ENCODE measurements around the gene PHPT1.
A peak's percentile ranks its signal among the peaks of the same experiment; 100 is the strongest.

The PHPT1 gene

GRCh38 chr9:136854842-136855460 is 5.7 kb downstream of the PHPT1 start:
- no peak overlapping the region for H3K4me3 Mint-ChIP-seq
- CTCF ChIA-PET, result interaction anchor here (1.8 kb wide), 1 partner anchor 13 kb away, joined by 4 read pairs; the partner anchor contains the start of gene AJM1
- DNase-seq, result no peak
- no peak overlapping the region for H3K27ac Mint-ChIP-seq
- no peaks in the 10 kb centered on the region for H3K9me3 Mint-ChIP-seq
- peaks cover 4% of the 10 kb centered on the region for H3K4me1 Mint-ChIP-seq
- no peaks in the 10 kb centered on the region for H3K36me3 Mint-ChIP-seq
- H3K27me3 Mint-ChIP-seq, result no peaks in the 10 kb centered on the region

- Mint-ChIP-seq H3K9me3 (no peaks in the 10 kb centered on the region), H3K4me1 (no peaks in the 10 kb centered on the region), H3K27me3 (no peaks in the 10 kb centered on the region), H3K36me3 (peaks cover 3% of the 10 kb centered on the region), H3K27ac (no peak overlapping the region), H3K4me3 (no peak overlapping the region)
- DNase-seq, result no peak
- CTCF ChIA-PET, result interaction anchor here (1.8 kb wide), 1 partner anchor 13 kb away, joined by 4 read pairs; the partner anchor contains the start of gene AJM1
Observed at GRCh38 chr9:136855461-136856078, 6.4 kb downstream of the PHPT1 start.

GRCh38 chr9:136856079-136856476 is 6.9 kb downstream of the PHPT1 start:
- CTCF ChIA-PET, result no interaction called here
- H3K9me3 Mint-ChIP-seq, result no peaks in the 10 kb centered on the region

DNA sequence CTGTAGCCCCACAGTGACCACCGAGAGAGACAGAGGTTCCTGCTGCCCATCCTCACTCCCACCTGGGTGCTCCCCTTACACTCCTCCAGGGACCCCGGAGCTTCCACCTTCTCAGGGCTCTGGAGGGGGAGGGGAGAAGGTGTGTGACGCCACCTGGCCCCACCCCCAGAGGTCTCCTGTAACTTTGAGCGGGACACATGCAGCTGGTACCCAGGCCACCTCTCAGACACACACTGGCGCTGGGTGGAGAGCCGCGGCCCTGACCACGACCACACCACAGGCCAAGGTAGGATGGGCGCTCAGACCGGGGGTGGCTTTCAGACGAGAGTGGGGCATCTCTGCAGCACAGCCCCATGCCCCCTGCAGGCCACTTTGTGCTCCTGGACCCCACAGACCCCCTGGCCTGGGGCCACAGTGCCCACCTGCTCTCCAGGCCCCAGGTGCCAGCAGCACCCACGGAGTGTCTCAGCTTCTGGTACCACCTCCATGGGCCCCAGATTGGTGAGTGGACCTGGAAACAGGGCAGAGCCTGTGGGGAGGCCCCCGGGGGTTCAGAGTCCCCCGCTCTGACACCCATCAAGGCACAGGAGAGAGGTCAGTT is 7.4 kb downstream of the PHPT1 start:
- H3K4me3 Mint-ChIP-seq, result no peak overlapping the region
- DNase-seq, result no peak

More at GRCh38 chr9:136856079-136856476, 6.9 kb downstream of the PHPT1 start:
- no peaks in the 10 kb centered on the region for H3K27me3 Mint-ChIP-seq
- no peak for DNase-seq
- no peak overlapping the region for H3K4me3 Mint-ChIP-seq
- H3K4me1 Mint-ChIP-seq, result no peaks in the 10 kb centered on the region
- H3K27ac Mint-ChIP-seq, result no peak overlapping the region
- peaks cover 3% of the 10 kb centered on the region for H3K36me3 Mint-ChIP-seq

GRCh38 chr9:136857166-136857565 is 8.0 kb downstream of the PHPT1 start:
- no peak overlapping the region for H3K27ac Mint-ChIP-seq
- no peaks in the 10 kb centered on the region for H3K4me1 Mint-ChIP-seq
- no peak for DNase-seq
- H3K27me3 Mint-ChIP-seq, result no peaks in the 10 kb centered on the region
- no peaks in the 10 kb centered on the region for H3K9me3 Mint-ChIP-seq
- H3K36me3 Mint-ChIP-seq, result peaks cover 3% of the 10 kb centered on the region
- CTCF ChIA-PET, result no interaction called here
- no peak overlapping the region for H3K4me3 Mint-ChIP-seq

More for the DNA sequence above, 7.4 kb downstream of the PHPT1 start:
- CTCF ChIA-PET, result no interaction called here
- Mint-ChIP-seq H3K9me3 (no peaks in the 10 kb centered on the region), H3K27me3 (no peaks in the 10 kb centered on the region), H3K4me1 (no peaks in the 10 kb centered on the region), H3K27ac (no peak overlapping the region), H3K36me3 (peaks cover 3% of the 10 kb centered on the region)

- Mint-ChIP-seq H3K36me3 (peaks cover 5% of the 10 kb centered on the region), H3K27ac (no peak overlapping the region), H3K27me3 (no peaks in the 10 kb centered on the region), H3K9me3 (no peaks in the 10 kb centered on the region), H3K4me1 (no peaks in the 10 kb centered on the region), H3K4me3 (no peak overlapping the region)
- DNase-seq, result no peak
- CTCF ChIA-PET, result no interaction called here
Observed at GRCh38 chr9:136857581-136858412, 8.6 kb downstream of the PHPT1 start.

GRCh38 chr9:136858452-136858843 is 9.2 kb downstream of the PHPT1 start:
- Mint-ChIP-seq H3K4me3 (no peak overlapping the region), H3K9me3 (no peaks in the 10 kb centered on the region), H3K27ac (no peak overlapping the region), H3K36me3 (peaks cover 11% of the 10 kb centered on the region), H3K4me1 (no peaks in the 10 kb centered on the region), H3K27me3 (no peaks in the 10 kb centered on the region)
- CTCF ChIA-PET, result no interaction called here
- no peak for DNase-seq

GRCh38 chr9:136858844-136859757 is 9.9 kb downstream of the PHPT1 start:
- H3K9me3 Mint-ChIP-seq, result no peaks in the 10 kb centered on the region
- H3K36me3 Mint-ChIP-seq, result peaks cover 15% of the 10 kb centered on the region
- H3K27me3 Mint-ChIP-seq, result no peaks in the 10 kb centered on the region
- no peak overlapping the region for H3K4me3 Mint-ChIP-seq
- peaks cover 4% of the 10 kb centered on the region for H3K4me1 Mint-ChIP-seq
- DNase-seq, result no peak
- CTCF ChIA-PET, result no interaction called here
- H3K27ac Mint-ChIP-seq, result no peak overlapping the region

- Mint-ChIP-seq H3K27me3 (no peaks in the 10 kb centered on the region), H3K4me3 (no peak overlapping the region), H3K27ac (peak overlapping the region; percentile 33), H3K9me3 (no peaks in the 10 kb centered on the region), H3K4me1 (peaks cover 16% of the 10 kb centered on the region), H3K36me3 (peaks cover 20% of the 10 kb centered on the region)
- no peak for DNase-seq
- CTCF ChIA-PET, result interaction anchor here (1.1 kb wide), 1 partner anchor 21 kb away, joined by 3 read pairs; no protein-coding TSS in a partner anchor
Observed at GRCh38 chr9:136860529-136860928, 11.3 kb downstream of the PHPT1 start.

- H3K9me3 Mint-ChIP-seq, result no peaks in the 10 kb centered on the region
- H3K36me3 Mint-ChIP-seq, result peaks cover 21% of the 10 kb centered on the region
- DNase-seq, result no peak
- no peaks in the 10 kb centered on the region for H3K27me3 Mint-ChIP-seq
- H3K27ac Mint-ChIP-seq, result no peak overlapping the region
- H3K4me3 Mint-ChIP-seq, result no peak overlapping the region
- CTCF ChIA-PET, result interaction anchor here (1.1 kb wide), 1 partner anchor 20 kb away, joined by 3 read pairs; no protein-coding TSS in a partner anchor
- H3K4me1 Mint-ChIP-seq, result peaks cover 16% of the 10 kb centered on the region
Observed at GRCh38 chr9:136860933-136861873, 12.0 kb downstream of the PHPT1 start.

GRCh38 chr9:136861874-136862457 is 12.8 kb downstream of the PHPT1 start:
- no peak overlapping the region for H3K27ac Mint-ChIP-seq
- H3K36me3 Mint-ChIP-seq, result peaks cover 21% of the 10 kb centered on the region
- CTCF ChIA-PET, result no interaction called here
- H3K27me3 Mint-ChIP-seq, result no peaks in the 10 kb centered on the region
- H3K9me3 Mint-ChIP-seq, result no peaks in the 10 kb centered on the region
- peaks cover 16% of the 10 kb centered on the region for H3K4me1 Mint-ChIP-seq
- DNase-seq, result no peak
- H3K4me3 Mint-ChIP-seq, result no peak overlapping the region

DNA sequence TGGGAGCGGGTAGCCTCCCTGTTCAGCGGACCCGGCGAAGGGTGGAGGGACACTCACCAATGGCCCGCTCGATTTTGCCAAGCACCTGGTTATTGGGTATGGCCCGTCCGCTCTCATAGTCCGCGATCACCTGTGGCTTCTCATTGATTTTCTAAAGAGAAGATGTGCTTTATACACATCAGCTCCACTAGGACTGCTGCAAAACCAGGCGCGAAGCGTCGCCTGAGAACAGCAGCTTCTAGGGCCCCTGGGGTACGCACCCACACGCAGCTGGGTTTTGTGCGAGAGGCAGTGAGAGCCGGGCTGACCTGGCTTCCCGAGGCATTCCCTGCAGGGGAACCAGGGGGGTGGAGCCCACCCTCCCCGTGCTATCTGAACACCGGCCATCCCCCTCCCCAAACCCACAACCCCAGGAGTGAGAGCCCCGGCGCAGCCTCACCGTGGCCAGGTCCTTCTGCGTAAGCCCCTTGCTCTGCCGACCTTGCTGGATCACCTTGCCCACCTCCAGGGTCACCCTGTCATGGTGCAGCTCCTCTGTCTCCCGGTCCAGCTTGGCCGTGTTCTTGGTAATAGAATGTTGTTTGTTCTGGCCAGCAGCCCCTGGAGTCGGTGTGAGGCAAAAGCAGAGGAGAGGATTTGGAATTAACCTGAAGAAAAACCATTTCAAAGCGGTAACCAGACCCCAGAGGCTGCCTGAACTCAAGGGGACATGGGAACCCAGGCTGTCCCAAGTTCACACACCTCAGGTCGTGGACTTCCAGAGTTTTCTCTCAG is 13.8 kb downstream of the PHPT1 start:
- DNase-seq, result no peak
- no peaks in the 10 kb centered on the region for H3K9me3 Mint-ChIP-seq
- H3K4me3 Mint-ChIP-seq, result no peak overlapping the region
- no peak overlapping the region for H3K27ac Mint-ChIP-seq
- CTCF ChIA-PET, result no interaction called here
- no peaks in the 10 kb centered on the region for H3K27me3 Mint-ChIP-seq
- peaks cover 19% of the 10 kb centered on the region for H3K4me1 Mint-ChIP-seq
- H3K36me3 Mint-ChIP-seq, result peaks cover 21% of the 10 kb centered on the region

All from activated naive CD4-positive, alpha-beta T cell treated with anti-CD3 and anti-CD28 coated beads, Interleukin-2, amount 10 ng/mL, durations not matched to agents 7 days and 5 days (primary cell).